ENCODE results near the gene TMEM212.
"Not testable (repeated sequence)": the region's sequence is repeated elsewhere in the genome, so short reads cannot be mapped to it uniquely, and the experiment has no call there.

The TMEM212 gene

DNA sequence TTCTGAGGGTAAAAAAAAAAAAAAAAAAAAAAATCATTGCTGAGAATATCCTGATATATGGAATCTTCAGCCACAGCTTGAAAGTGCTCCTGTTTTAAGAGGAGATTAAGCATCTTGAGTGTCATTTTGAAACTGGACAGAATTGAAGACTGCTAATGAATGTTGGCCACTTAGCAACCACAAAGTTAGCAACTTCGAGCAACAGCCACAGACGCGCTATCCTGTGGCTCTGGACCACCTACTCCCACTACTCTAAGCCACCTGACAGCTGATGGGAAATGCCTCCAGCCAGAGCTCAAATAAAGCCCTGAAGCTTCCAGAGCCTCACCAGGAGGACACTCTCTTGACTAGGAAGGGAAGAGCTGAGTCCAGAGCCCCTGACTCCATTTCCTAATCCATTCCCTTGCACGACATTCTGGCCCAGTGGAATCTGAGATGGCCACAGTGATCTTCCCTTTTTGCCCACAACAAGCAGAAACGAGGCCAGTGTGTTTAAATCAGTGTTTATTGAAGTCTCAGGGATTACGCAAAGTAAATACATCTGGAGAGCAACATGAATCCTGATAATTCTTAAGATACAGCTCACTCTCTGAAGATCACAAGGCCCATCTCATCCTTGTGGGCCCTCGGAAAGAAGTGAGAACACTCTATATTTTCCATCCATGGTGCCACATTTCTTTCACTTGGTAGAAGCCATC is 58.6 kb downstream of the TMEM212 start:
- Histone ChIP-seq H3K4me1 (ENCODE audit: insufficient read depth, low read length) (no peaks in the 10 kb centered on the region), H3K4me3 (ENCODE audit: low read depth in 1 of 2, low read length in 2 of 2) (no peak overlapping the region), H3K9ac (ENCODE audit: low read length) (no peak overlapping the region), H3K36me3 (ENCODE audit: insufficient read depth, low read length) (no peaks in the 10 kb centered on the region), H3K9me3 (ENCODE audit: low read length) (no peaks in the 10 kb centered on the region), H3K27me3 (ENCODE audit: control insufficient read depth in 1 of 2, insufficient read depth in 2 of 2, low read length in 2 of 2) (no peaks in the 10 kb centered on the region), H3K27ac (ENCODE audit: low read depth, low read length) (no peak overlapping the region)

DNA sequence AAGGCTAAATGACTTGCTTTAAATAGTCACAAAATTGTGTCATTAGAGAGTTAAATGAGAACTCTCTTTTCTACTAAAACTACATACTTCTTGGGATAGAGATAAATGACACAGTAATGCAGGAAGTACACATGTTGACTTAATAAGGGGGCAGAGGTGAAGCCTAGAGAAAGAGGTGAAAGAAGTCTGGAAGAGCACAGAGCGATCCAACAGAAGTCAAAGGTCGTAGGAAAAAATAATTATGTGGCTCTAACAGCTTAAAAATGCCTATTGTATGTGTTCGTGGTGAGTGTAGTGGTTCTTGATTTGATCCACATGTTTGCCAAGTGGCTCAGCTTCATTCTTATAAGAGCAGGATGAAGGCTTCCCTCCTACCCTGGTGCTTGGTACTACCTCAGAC is 61.7 kb downstream of the TMEM212 start:
- H3K27me3 ChIP-seq (ENCODE audit: control insufficient read depth in 1 of 2, insufficient read depth in 2 of 2, low read length in 2 of 2), result no peaks in the 10 kb centered on the region
- no peaks in the 10 kb centered on the region for H3K9me3 ChIP-seq (ENCODE audit: low read length)
- H3K4me3 ChIP-seq (ENCODE audit: low read depth in 1 of 2, low read length in 2 of 2), result no peak overlapping the region
- H3K4me1 ChIP-seq (ENCODE audit: insufficient read depth, low read length), result no peaks in the 10 kb centered on the region
- H3K9ac ChIP-seq (ENCODE audit: low read length), result no peak overlapping the region
- H3K27ac ChIP-seq (ENCODE audit: low read depth, low read length), result no peak overlapping the region
- H3K36me3 ChIP-seq (ENCODE audit: insufficient read depth, low read length), result no peaks in the 10 kb centered on the region

DNA sequence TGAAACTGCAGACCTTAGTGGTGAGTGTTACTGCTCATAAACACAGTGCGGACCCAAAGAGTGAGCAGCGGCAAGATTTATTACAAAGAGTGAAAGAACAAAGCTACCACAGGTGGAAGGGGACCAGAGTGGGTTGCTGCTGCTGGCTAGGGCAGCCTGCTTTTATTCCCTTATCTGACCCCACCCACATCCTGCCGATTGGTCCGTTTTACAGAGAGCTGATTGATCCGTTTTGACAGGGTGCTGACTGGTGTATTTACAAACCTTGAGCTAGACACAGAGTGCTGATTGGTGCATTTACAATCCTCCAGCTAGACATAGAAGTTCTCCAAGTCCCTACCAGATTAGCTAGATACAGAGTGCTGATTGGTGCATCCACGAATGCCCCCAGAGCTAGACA is 63.4 kb downstream of the TMEM212 start:
- not testable (repeated sequence) for H3K9me3 ChIP-seq (ENCODE audit: low read length); H3K27me3 ChIP-seq (ENCODE audit: control insufficient read depth in 1 of 2, insufficient read depth in 2 of 2, low read length in 2 of 2); H3K4me1 ChIP-seq (ENCODE audit: insufficient read depth, low read length); H3K4me3 ChIP-seq (ENCODE audit: low read depth in 1 of 2, low read length in 2 of 2); H3K9ac ChIP-seq (ENCODE audit: low read length); H3K36me3 ChIP-seq (ENCODE audit: insufficient read depth, low read length); H3K27ac ChIP-seq (ENCODE audit: low read depth, low read length)

DNA sequence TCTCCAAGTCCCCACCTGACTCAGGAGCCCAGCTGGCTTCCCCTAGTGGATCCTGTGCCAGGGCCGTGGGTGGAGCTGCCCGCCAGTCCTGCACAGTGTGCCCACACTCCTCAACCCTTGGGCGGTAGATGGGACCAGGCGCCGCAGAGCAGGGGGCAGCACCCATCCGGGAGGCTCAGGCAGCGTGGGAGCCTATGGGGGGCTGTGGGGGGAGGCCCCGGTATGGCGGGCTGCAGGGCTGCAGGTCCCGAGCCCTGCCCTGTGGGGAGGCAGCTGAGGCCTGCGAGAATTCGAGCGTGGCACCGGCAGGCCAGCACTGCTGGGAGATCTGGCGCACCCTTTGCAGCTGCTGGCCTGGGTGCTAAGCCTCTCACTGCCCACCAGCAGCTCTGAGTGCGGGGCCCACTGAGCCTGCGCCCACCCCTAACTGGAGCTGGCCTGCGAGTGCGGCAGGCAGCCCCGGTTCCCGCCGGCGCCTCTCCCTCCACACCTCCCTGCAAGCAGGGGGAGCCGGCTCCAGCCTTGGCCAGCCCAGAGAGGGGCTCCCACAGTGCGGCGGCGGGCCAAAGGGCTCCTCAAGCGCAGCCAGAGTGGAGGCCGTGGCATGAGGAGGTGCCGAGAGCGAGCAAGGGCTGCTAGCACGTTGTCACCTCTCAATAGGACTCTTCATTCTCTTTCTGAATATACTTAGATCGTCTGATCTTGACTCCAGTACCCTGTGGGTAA is 64.0 kb downstream of the TMEM212 start:
- no peaks in the 10 kb centered on the region for H3K27me3 ChIP-seq (ENCODE audit: control insufficient read depth in 1 of 2, insufficient read depth in 2 of 2, low read length in 2 of 2)
- no peaks in the 10 kb centered on the region for H3K9me3 ChIP-seq (ENCODE audit: low read length)
- H3K4me3 ChIP-seq (ENCODE audit: low read depth in 1 of 2, low read length in 2 of 2), result no peak overlapping the region
- H3K27ac ChIP-seq (ENCODE audit: low read depth, low read length), result no peak overlapping the region
- no peaks in the 10 kb centered on the region for H3K36me3 ChIP-seq (ENCODE audit: insufficient read depth, low read length)
- no peaks in the 10 kb centered on the region for H3K4me1 ChIP-seq (ENCODE audit: insufficient read depth, low read length)
- H3K9ac ChIP-seq (ENCODE audit: low read length), result no peak overlapping the region

DNA sequence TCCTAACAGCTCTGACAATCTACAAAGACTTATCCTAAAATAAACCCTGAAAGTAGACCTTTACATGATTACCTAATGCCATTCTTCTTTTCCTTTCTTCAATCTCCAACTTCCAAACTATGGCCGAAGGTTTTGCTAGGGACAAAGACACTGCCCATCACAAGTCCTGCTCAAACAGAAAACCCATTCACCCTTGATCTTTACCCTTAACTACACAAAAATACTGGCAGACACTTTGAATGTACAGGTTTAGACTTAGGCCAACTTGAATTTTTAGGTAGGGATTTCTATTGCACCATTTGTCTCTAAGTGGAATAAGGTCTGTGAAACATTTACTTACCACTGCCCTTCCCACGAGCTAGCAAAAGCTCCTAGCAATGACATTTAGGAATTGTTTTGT is 64.6 kb downstream of the TMEM212 start:
- Histone ChIP-seq H3K4me3 (ENCODE audit: low read depth in 1 of 2, low read length in 2 of 2) (no peak overlapping the region), H3K27me3 (ENCODE audit: control insufficient read depth in 1 of 2, insufficient read depth in 2 of 2, low read length in 2 of 2) (no peaks in the 10 kb centered on the region), H3K9ac (ENCODE audit: low read length) (no peak overlapping the region), H3K9me3 (ENCODE audit: low read length) (no peaks in the 10 kb centered on the region), H3K4me1 (ENCODE audit: insufficient read depth, low read length) (no peaks in the 10 kb centered on the region), H3K36me3 (ENCODE audit: insufficient read depth, low read length) (no peaks in the 10 kb centered on the region), H3K27ac (ENCODE audit: low read depth, low read length) (no peak overlapping the region)

DNA sequence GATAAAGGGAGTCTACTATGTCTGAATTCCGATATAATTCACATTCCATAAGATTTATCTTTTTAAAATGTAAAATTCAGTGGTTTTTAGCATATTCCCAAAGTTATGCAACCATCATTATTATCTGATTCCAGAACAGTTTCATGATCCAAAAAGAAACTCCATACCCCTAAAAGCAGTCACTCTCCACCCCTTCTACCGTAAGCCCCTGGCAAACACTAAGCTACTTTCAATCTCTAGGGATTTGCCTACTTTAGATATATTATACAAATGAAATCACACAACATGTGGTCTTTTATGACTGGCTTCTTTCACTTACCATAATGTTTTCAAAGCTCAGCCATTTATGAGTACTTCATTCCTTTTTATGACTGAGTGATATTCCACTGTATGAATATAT is 65.6 kb downstream of the TMEM212 start:
- Histone ChIP-seq H3K27me3 (ENCODE audit: control insufficient read depth in 1 of 2, insufficient read depth in 2 of 2, low read length in 2 of 2) (no peaks in the 10 kb centered on the region), H3K36me3 (ENCODE audit: insufficient read depth, low read length) (no peaks in the 10 kb centered on the region), H3K4me1 (ENCODE audit: insufficient read depth, low read length) (no peaks in the 10 kb centered on the region), H3K27ac (ENCODE audit: low read depth, low read length) (no peak overlapping the region), H3K9ac (ENCODE audit: low read length) (no peak overlapping the region), H3K4me3 (ENCODE audit: low read depth in 1 of 2, low read length in 2 of 2) (no peak overlapping the region), H3K9me3 (ENCODE audit: low read length) (no peaks in the 10 kb centered on the region)

Data from muscle layer of colon (tissue), 2 donors.